Measurements from ENCODE around the gene CYP26B1.

CYP26B1 gene

DNA sequence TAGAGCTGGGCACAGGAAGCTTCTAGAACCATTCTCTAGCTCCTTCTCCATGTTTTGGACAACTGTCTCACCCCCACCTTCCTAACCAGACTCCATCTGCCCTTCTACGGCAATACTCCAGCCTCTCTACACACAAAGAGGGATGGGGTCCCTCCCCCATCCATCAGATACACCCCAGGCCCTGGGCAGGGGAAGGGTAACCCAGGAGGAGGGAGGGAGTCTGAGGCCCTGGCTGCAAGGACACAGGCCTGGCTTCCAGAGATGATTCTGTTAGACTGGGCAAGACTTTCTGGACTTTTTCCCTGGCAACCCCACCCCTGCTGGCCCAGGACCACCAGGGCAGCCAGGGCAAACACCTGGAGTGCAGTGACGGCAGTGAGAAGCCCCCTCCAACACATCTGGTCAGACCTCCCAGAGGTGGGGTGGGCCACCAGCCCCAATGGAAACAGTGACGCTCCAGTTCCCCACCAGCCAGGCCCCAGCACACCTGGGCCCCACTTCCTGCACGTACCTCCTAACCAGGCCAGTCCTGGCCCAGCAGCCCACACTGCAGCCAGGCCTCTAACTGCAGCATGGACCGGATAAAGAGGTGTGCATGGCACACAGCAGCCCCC, 6.5 kb downstream of the CYP26B1 start:
- TF ChIP-seq GATA3 (IDR thresholded peaks at IDR 0.05; ENCODE audit: low read depth, low read length) (no peak), GATA2 (IDR thresholded peaks at IDR 0.05; ENCODE audit: low read depth, low read length) (no peak)

DNA sequence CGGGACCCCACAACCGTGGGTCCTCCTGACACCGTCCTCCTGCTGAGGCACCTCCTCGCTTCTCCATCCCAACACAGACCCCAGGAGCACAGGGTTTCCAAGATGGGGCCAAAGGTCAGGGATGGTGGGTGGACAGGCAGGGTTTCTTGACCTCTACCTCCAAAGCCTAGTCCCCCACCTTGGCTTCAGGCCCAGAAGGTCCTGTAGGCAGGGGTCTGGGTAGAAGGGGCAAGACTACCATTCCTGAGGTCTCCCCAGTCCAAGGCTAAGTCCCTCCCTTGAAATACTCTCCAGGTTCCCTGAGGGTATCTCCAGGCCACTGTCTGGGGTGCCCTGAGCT, 7.1 kb downstream of the CYP26B1 start:
- TF ChIP-seq GATA2 (IDR thresholded peaks at IDR 0.05; ENCODE audit: low read depth, low read length): no peak
- TF ChIP-seq GATA3 (IDR thresholded peaks at IDR 0.05; ENCODE audit: low read depth, low read length): no peak

DNA sequence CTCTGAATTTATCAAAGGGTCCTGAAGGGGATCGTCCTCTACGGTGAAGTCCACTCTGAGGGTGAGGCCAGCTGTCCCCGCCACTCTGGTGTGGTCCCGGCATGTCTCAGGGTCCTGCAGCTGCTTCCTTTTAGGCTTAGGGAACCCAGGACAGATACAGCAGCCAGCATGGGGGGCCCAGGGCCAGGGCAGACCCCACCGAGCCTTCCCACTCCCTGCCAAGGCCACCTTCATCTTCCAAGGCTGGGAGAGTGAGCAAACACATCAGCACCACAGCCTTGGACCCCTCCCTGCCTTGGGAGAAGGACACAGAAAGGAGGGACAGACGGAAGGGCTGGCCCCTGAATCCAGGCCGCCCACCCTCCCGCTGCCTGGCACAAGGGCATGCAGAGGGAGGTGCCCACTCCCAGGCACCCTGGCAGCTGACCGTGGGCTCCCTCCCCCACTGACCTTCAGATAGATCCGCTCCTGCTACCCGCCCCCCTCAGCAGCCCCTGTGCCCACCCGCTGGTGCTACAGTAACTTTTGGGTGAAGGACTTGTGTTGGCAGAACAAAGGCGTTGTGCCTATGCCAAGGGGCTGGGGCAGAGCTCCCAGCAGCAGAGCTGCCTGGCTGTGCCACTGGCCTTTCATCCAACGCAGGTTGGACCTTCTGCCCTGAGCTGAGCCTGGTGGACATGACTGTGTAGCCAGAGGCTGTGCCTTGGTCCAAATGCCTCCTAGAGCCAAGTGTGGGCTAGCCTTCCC, 7.6 kb downstream of the CYP26B1 start:
- no peak for TF ChIP-seq GATA2 (IDR thresholded peaks at IDR 0.05; ENCODE audit: low read depth, low read length)
- no peak for TF ChIP-seq GATA3 (IDR thresholded peaks at IDR 0.05; ENCODE audit: low read depth, low read length)

- TF ChIP-seq GATA3 (IDR thresholded peaks at IDR 0.05; ENCODE audit: low read depth, low read length): no peak
- TF ChIP-seq GATA2 (IDR thresholded peaks at IDR 0.05; ENCODE audit: low read depth, low read length): no peak
These were observed 8.2 kb downstream of the CYP26B1 start for GRCh38 chr2:72139471-72139873.

DNA sequence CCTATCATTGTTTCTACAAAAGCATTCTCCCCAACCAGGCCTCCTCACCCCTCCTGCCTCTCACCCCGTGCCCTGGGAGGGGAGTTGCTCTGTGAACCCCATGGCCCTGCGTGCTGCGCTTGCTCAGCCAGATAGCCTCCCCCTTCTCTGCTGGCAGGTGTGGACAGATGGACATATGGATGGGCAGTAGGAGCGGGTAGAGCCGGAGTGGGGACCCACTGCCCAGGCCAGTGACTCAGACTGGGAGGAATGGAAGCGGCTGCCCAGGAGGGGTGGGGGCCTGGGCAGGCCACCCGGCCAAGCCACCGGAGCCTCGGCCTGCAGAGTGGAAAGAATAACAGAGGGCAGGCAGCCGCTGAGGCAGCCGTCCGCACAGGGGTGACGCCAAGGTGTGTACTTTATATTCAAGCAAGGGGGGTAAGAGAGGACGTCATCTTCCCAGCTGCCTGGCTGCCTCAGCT, 8.7 kb downstream of the CYP26B1 start:
- no peak for TF ChIP-seq GATA3 (IDR thresholded peaks at IDR 0.05; ENCODE audit: low read depth, low read length)
- no peak for TF ChIP-seq GATA2 (IDR thresholded peaks at IDR 0.05; ENCODE audit: low read depth, low read length)

GRCh38 chr2:72138011-72138881, 9.4 kb downstream of the CYP26B1 start:
- TF ChIP-seq GATA3 (IDR thresholded peaks at IDR 0.05; ENCODE audit: low read depth, low read length) (no peak), GATA2 (IDR thresholded peaks at IDR 0.05; ENCODE audit: low read depth, low read length) (no peak)

GRCh38 chr2:72137498-72138010, 10.1 kb downstream of the CYP26B1 start:
- no peak for TF ChIP-seq GATA3 (IDR thresholded peaks at IDR 0.05; ENCODE audit: low read depth, low read length)
- no peak for TF ChIP-seq GATA2 (IDR thresholded peaks at IDR 0.05; ENCODE audit: low read depth, low read length)

GRCh38 chr2:72136933-72137497, 10.6 kb downstream of the CYP26B1 start:
- TF ChIP-seq GATA2 (IDR thresholded peaks at IDR 0.05; ENCODE audit: low read depth, low read length) (no peak), GATA3 (IDR thresholded peaks at IDR 0.05; ENCODE audit: low read depth, low read length) (no peak)

- TF ChIP-seq GATA2 (IDR thresholded peaks at IDR 0.05; ENCODE audit: low read depth, low read length): no peak
- no peak for TF ChIP-seq GATA3 (IDR thresholded peaks at IDR 0.05; ENCODE audit: low read depth, low read length)
These were observed 11.3 kb downstream of the CYP26B1 start for GRCh38 chr2:72136331-72136730.

DNA sequence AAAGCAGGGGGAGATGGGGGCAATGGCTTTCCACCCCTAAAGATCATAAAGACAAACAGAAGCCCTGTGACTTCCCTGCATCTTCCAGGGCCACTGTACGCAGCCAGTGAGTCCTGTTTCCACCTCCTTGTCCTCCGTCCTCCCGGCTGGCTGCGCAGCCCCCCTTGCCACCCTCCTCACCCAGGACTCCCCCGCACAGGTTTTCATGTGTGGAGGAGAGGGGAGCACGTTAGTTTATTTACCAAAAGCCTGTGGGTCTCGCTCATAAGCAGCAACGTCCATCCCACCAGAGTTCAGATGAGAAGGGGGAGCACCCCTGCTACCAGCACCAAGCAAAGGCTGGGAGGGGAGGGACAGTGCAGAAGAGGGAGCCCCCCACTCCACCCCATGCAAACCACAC, 11.7 kb downstream of the CYP26B1 start:
- no peak for TF ChIP-seq GATA3 (IDR thresholded peaks at IDR 0.05; ENCODE audit: low read depth, low read length)
- no peak for TF ChIP-seq GATA2 (IDR thresholded peaks at IDR 0.05; ENCODE audit: low read depth, low read length)

GRCh38 chr2:72134997-72135800, 12.5 kb downstream of the CYP26B1 start:
- TF ChIP-seq GATA2 (IDR thresholded peaks at IDR 0.05; ENCODE audit: low read depth, low read length) (no peak), GATA3 (IDR thresholded peaks at IDR 0.05; ENCODE audit: low read depth, low read length) (no peak)

DNA sequence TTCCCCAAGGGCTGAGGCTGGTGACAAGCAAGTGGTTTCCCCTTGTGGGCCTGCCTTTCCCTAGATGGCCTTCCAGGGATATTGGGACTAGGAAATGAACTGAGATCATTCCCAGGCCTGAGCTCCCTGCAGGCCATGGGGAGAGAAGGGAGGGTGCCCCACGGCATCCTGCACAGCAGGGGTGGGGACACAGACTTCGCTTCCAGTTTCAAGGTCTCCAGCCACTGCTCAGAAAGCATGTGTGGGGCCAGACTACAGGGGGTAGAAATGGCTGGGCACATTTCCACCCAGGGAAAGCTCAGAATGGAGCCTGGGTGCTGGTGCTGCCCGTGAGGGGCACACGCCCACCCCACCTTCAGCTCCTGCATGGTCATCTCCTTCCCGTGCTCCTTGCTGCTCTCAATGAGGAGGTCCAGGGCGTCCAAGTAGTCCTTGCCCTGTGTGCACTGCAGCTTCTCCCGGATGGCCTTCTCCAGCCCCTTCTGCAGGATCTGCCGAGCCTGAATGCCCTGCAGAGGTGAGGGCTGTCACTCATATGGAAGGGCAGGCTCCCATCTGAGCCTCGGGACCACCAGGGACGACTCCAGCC, 13.2 kb downstream of the CYP26B1 start:
- no peak for TF ChIP-seq GATA3 (IDR thresholded peaks at IDR 0.05; ENCODE audit: low read depth, low read length)
- TF ChIP-seq GATA2 (IDR thresholded peaks at IDR 0.05; ENCODE audit: low read depth, low read length): no peak
